Measurements from ENCODE around the gene UTP15.

Gene UTP15

GRCh38 chr5:73596705-73597328, 31.3 kb downstream of the UTP15 start:
- Histone ChIP-seq H3K36me3 (no peaks in the 10 kb centered on the region), H3K4me3 (ENCODE audit: low read depth, low read length) (no peak overlapping the region), H3K9me3 (ENCODE audit: severe bottlenecking) (peaks cover 5% of the 10 kb centered on the region), H3K27me3 (ENCODE audit: insufficient read depth, low read depth, severe bottlenecking) (no peaks in the 10 kb centered on the region), H3K27ac (no peak overlapping the region)
- DNase-seq, result peak; percentile 52
- TF ChIP-seq CTCF (IDR thresholded peaks at IDR 0.05; ENCODE audit: low read depth, low read length), result peak; percentile 58

GRCh38 chr5:73599380-73599779, 33.8 kb downstream of the UTP15 start:
- TF ChIP-seq CTCF (IDR thresholded peaks at IDR 0.05; ENCODE audit: low read depth, low read length), result no peak
- peaks cover 9% of the 10 kb centered on the region for H3K9me3 ChIP-seq (ENCODE audit: severe bottlenecking)
- H3K4me3 ChIP-seq (ENCODE audit: low read depth, low read length), result no peak overlapping the region
- no peak overlapping the region for H3K27ac ChIP-seq
- H3K27me3 ChIP-seq (ENCODE audit: insufficient read depth, low read depth, severe bottlenecking), result no peaks in the 10 kb centered on the region
- H3K36me3 ChIP-seq, result no peaks in the 10 kb centered on the region
- DNase-seq, result no peak

- no peak for DNase-seq
- no peak for TF ChIP-seq CTCF (IDR thresholded peaks at IDR 0.05; ENCODE audit: low read depth, low read length)
Observed at GRCh38 chr5:73603998-73604397, 38.5 kb downstream of the UTP15 start.

GRCh38 chr5:73605223-73606087, 39.9 kb downstream of the UTP15 start:
- no peaks in the 10 kb centered on the region for H3K27me3 ChIP-seq (ENCODE audit: insufficient read depth, low read depth, severe bottlenecking)
- no peak for TF ChIP-seq CTCF (IDR thresholded peaks at IDR 0.05; ENCODE audit: low read depth, low read length)
- H3K4me3 ChIP-seq (ENCODE audit: low read depth, low read length), result no peak overlapping the region
- H3K36me3 ChIP-seq, result no peaks in the 10 kb centered on the region
- no peak for DNase-seq
- no peak overlapping the region for H3K27ac ChIP-seq
- peaks cover 9% of the 10 kb centered on the region for H3K9me3 ChIP-seq (ENCODE audit: severe bottlenecking)

More at GRCh38 chr5:73603998-73604397, 38.5 kb downstream of the UTP15 start:
- H3K27ac ChIP-seq, result no peak overlapping the region
- no peaks in the 10 kb centered on the region for H3K27me3 ChIP-seq (ENCODE audit: insufficient read depth, low read depth, severe bottlenecking)
- H3K4me3 ChIP-seq (ENCODE audit: low read depth, low read length), result no peak overlapping the region
- peaks cover 9% of the 10 kb centered on the region for H3K9me3 ChIP-seq (ENCODE audit: severe bottlenecking)
- no peaks in the 10 kb centered on the region for H3K36me3 ChIP-seq

- no peaks in the 10 kb centered on the region for H3K36me3 ChIP-seq
- peaks cover 9% of the 10 kb centered on the region for H3K9me3 ChIP-seq (ENCODE audit: severe bottlenecking)
- no peak for TF ChIP-seq CTCF (IDR thresholded peaks at IDR 0.05; ENCODE audit: low read depth, low read length)
- no peak overlapping the region for H3K27ac ChIP-seq
- H3K27me3 ChIP-seq (ENCODE audit: insufficient read depth, low read depth, severe bottlenecking), result no peaks in the 10 kb centered on the region
- H3K4me3 ChIP-seq (ENCODE audit: low read depth, low read length), result no peak overlapping the region
- DNase-seq, result no peak
Observed at GRCh38 chr5:73606206-73606753, 40.7 kb downstream of the UTP15 start.

Measured in WERI-Rb-1 (cell line).